GM23248 (cell line): ENCODE data around the gene DENND5A. TPM values are rescaled to one million over a fixed set of nuclear protein-coding genes. Genes with fewer than 3 reads are reported as not detected.

Experiments
- DNase-seq: peaks from one replicate; pipeline ENCODE4 v3.0.0-alpha.2; 2015
- H2AFZ ChIP-seq: fragments of 200-600 bp; sonication (generic); 2 replicates; pipeline ENCODE4 v1.6.1; 2016; ENCODE audit warnings: antibody characterized with exemption
- H3F3A ChIP-seq: fragments of 200-600 bp; sonication (generic); 2 replicates; pipeline ENCODE4 v1.6.1; 2016; ENCODE audit warnings: mild to moderate bottlenecking, antibody characterized with exemption, mixed run types; ENCODE audit not compliant: insufficient read depth
- H3K27ac ChIP-seq: fragments of 200-600 bp; sonication (generic); 2 replicates; pipeline ENCODE4 v1.5.1; 2016; ENCODE audit warnings: mild to moderate bottlenecking
- H3K27me3 ChIP-seq: fragments of 200-600 bp; sonication (generic); replicated peaks from 2 replicates; pipeline ENCODE4 v1.6.1; 2016; ENCODE audit warnings: mild to moderate bottlenecking; ENCODE audit not compliant: insufficient read depth
- H3K36me3 ChIP-seq: fragments of 200-600 bp; sonication (generic); 2 replicates; pipeline ENCODE4 v1.6.1; 2016; ENCODE audit warnings: low read depth, mild to moderate bottlenecking
- H3K4me1 ChIP-seq: fragments of 200-600 bp; sonication (generic); 2 replicates; pipeline ENCODE4 v1.6.1; 2016; ENCODE audit warnings: mild to moderate bottlenecking; ENCODE audit not compliant: insufficient read depth
- H3K4me2 ChIP-seq: fragments of 200-600 bp; sonication (generic); one replicate; pipeline ENCODE4 v1.6.1; 2016; ENCODE audit warnings: mild to moderate bottlenecking; ENCODE audit not compliant: unreplicated experiment
- H3K4me3 ChIP-seq: fragments of 200-600 bp; sonication (generic); 2 replicates; pipeline ENCODE4 v1.5.1; 2016; ENCODE audit warnings: mild to moderate bottlenecking
- H3K79me2 ChIP-seq: fragments of 200-600 bp; sonication (generic); 2 replicates; pipeline ENCODE4 v1.6.1; 2016; ENCODE audit warnings: mild to moderate bottlenecking; ENCODE audit not compliant: insufficient read depth
- H3K9ac ChIP-seq: fragments of 200-600 bp; sonication (generic); 2 replicates; pipeline ENCODE4 v1.6.1; 2016; ENCODE audit warnings: mild to moderate bottlenecking
- H3K9me2 ChIP-seq: fragments of 200-600 bp; sonication (generic); 2 replicates; pipeline ENCODE4 v1.6.1; 2016; ENCODE audit warnings: mixed run types, mild to moderate bottlenecking, moderate library complexity; ENCODE audit not compliant: insufficient read depth
- H3K9me3 ChIP-seq: fragments of 200-600 bp; sonication (generic); one replicate; pipeline ENCODE4 v1.6.1; 2017; ENCODE audit warnings: low read depth
- H4K20me1 ChIP-seq: fragments of 200-600 bp; sonication (generic); 2 replicates; pipeline ENCODE4 v1.6.0; 2016; ENCODE audit not compliant: insufficient read depth
- EZH2 ChIP-seq: fragments of 200-600 bp; sonication (generic); IDR thresholded peaks from 2 replicates; pipeline ENCODE4 v1.6.1; 2018; ENCODE audit warnings: antibody characterized with exemption, mild to moderate bottlenecking; ENCODE audit not compliant: insufficient read depth, poor library complexity, severe bottlenecking
- EZH2phosphoT487 ChIP-seq: fragments of 200-600 bp; sonication (generic); IDR thresholded peaks from 2 replicates; pipeline ENCODE4 v1.6.1; 2018; ENCODE audit warnings: antibody characterized with exemption, moderate library complexity, mild to moderate bottlenecking, low read depth; ENCODE audit not compliant: insufficient read depth
- WGBS, 2 experiments: methylation state at CpG; one replicate each; pipeline ENCODE4 v1.1.6; 2015 to 2017; ENCODE audit warnings: low lambda C conversion rate in 2 of 2, low coverage in 1 of 2; ENCODE audit errors: missing lambda C conversion rate in 2 of 2; 5-methylcytosine and 5-hydroxymethylcytosine counted together
- in situ Hi-C: fragments of 300-500 bp; cut with MboI; formaldehyde crosslinking; loops from 2 replicates; pipeline ENCODE4 v1.15.0; 2020
- polyA plus RNA-seq: library from polyadenylated mRNA; unstranded; fragments of >200 nt; fragmentation: Nextera tagmentation; extraction: Ambion mirVana; gene quantifications from 2 replicates; pipeline ENCODE4 v1.2.1, GENCODE V29; 2016
- total RNA-seq: library from RNA; depleted of rRNA; stranded (reverse); fragments of >200 nt; shearing (Covaris generic); gene quantifications from 2 replicates; pipeline ENCODE4 v1.2.3, GENCODE V29; 2014; rRNA removed

Gene DENND5A
- 113 and 127 TPM in 2 replicates for total RNA-seq
- polyA plus RNA-seq: 24.9 and 28.4 TPM in 2 replicates

- Histone ChIP-seq H3F3A (peaks cover 41% of the 10 kb centered on the region; the same call in 1 of the 2 replicates), H3K9me3 (no peaks in the 10 kb centered on the region), H3K36me3 (no peaks in the 10 kb centered on the region), H3K9me2 (no peaks in the 10 kb centered on the region), H3K4me1 (peaks cover 25% of the 10 kb centered on the region), H2AFZ (peak within 1 kb of the TSS; percentile 74), H3K4me2 (peak within 1 kb of the TSS; percentile 95), H3K9ac (peak within 1 kb of the TSS; percentile 97), H3K4me3 (peak within 1 kb of the TSS; percentile 79), H3K79me2 (peaks cover 36% of the 10 kb centered on the region), H3K27me3 (no peaks in the 10 kb centered on the region), H3K27ac (peak within 1 kb of the TSS; percentile 95), H4K20me1 (peaks cover 12% of the 10 kb centered on the region)
- DNase-seq: peak; percentile 94
- WGBS, 2 experiments: 7 to 9% methylated on average over 42 to 54 of the region's 63 CpGs
- TF ChIP-seq EZH2 (no peak), EZH2phosphoT487 (no peak)
- in situ Hi-C loops: no loop called here
Measured at GRCh38 chr11:9265211-9266131, at the start of gene DENND5A. Gene DENND5A, minus strand, starts transcription at chr11:9265350. Its CDS starts 281 bp downstream, at chr11:9265069.

- peak within 1 kb of the TSS; percentile 95 for H3K9ac ChIP-seq
- H3K4me3 ChIP-seq: peak within 1 kb of the TSS; percentile 94
- H3K9me2 ChIP-seq: no peaks in the 10 kb centered on the region
- H3F3A ChIP-seq: peaks cover 12% of the 10 kb centered on the region; the same call in 1 of the 2 replicates
- H3K4me2 ChIP-seq: peak within 1 kb of the TSS; percentile 94
- no peaks in the 10 kb centered on the region for H3K27me3 ChIP-seq
- peak within 1 kb of the TSS; percentile 94 for H2AFZ ChIP-seq
- no peaks in the 10 kb centered on the region for H4K20me1 ChIP-seq
- 1% methylated on average over 55 to 71 of the region's 71 CpGs for WGBS, 2 experiments
- H3K36me3 ChIP-seq: no peaks in the 10 kb centered on the region
- TF ChIP-seq EZH2phosphoT487: no peak
- TF ChIP-seq EZH2: no peak
- DNase-seq: peak; percentile 100
- H3K4me1 ChIP-seq: peaks cover 5% of the 10 kb centered on the region
- H3K79me2 ChIP-seq: peaks cover 50% of the 10 kb centered on the region
- in situ Hi-C loops: no loop called here
- no peaks in the 10 kb centered on the region for H3K9me3 ChIP-seq
- H3K27ac ChIP-seq: peak within 1 kb of the TSS; percentile 93
Measured at GRCh38 chr11:9314291-9315077, 49.3 kb upstream of the DENND5A start, which contains the start of gene TMEM41B. Gene TMEM41B, minus strand, starts transcription at chr11:9314593. Its CDS starts 152 bp downstream, at chr11:9314441.

DNA sequence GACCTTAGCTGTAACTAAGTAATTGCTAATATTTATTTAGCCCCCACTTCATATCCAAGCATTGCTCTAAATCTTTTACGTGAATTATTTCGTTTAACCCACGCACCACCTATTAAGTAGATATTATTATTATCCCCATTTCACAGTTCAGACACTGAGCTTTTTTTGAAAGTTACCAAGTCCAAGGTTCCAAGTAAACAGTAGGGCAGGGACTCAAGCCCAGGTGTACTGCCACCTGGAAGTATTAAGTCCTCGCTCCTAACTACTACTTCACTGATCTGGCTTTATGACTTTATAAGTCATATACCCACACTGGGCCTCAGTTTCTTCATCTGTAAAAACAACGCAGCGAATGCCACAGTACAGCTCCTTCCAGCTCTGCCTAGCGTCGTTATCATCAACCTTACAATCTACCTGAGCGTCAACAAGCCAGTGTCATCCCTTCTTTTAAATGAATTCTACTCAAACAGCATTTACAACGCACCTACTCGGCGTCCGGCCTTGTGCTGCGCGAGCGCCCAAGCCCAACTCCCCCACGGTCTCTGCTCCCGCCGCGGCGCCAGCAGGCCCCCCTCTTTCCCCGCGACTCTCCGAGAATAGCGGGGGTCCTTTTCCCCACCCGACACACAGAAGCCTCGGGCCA lies 48.6 kb upstream of the DENND5A start:
- Histone ChIP-seq H3K79me2 (peaks cover 57% of the 10 kb centered on the region), H3K9me2 (no peaks in the 10 kb centered on the region), H3F3A (peaks cover 12% of the 10 kb centered on the region; the same call in 1 of the 2 replicates), H2AFZ (peak overlapping the region; percentile 85), H3K27me3 (no peaks in the 10 kb centered on the region), H3K4me1 (peaks cover 5% of the 10 kb centered on the region), H3K4me2 (peak overlapping the region; percentile 94), H3K4me3 (peak overlapping the region; percentile 94), H3K9me3 (no peaks in the 10 kb centered on the region), H4K20me1 (no peaks in the 10 kb centered on the region), H3K27ac (peak overlapping the region; percentile 76), H3K9ac (peak overlapping the region; percentile 95), H3K36me3 (no peaks in the 10 kb centered on the region)
- DNase-seq: peak; percentile 57
- in situ Hi-C loops: no loop called here
- TF ChIP-seq EZH2 (no peak), EZH2phosphoT487 (no peak)
- WGBS, 2 experiments: 1 to 2% methylated on average over 26 to 27 of the region's 27 CpGs
